GM12865 (cell line): Measurements from ENCODE around the gene ITGB7.
A peak's percentile ranks its signal among the peaks of the same experiment; 100 is the strongest.

ENCODE experiments used
- DNase-seq: peaks from one replicate; pipeline ENCODE4 v3.0.0; 2010; ENCODE audit warnings: low read depth
- H3K4me3 ChIP-seq: 2 replicates; pipeline ENCODE4 v1.5.1; 2011; ENCODE audit warnings: mild to moderate bottlenecking, low read depth, low read length, control low read depth
- CTCF ChIP-seq: IDR thresholded peaks from 2 replicates; pipeline ENCODE4 v1.5.1; 2011; ENCODE audit warnings: low read length, control low read depth, low read depth, inconsistent platforms; ENCODE audit not compliant: insufficient read depth; ENCODE audit errors: missing control alignments

The ITGB7 gene

GRCh38 chr12:53245286-53245685 lies 38.2 kb upstream of the ITGB7 start:
- no peak overlapping the region for H3K4me3 ChIP-seq
- DNase-seq: no peak
- no peak for TF ChIP-seq CTCF

- no peak overlapping the region for H3K4me3 ChIP-seq
- no peak for DNase-seq
- no peak for TF ChIP-seq CTCF
Measured at GRCh38 chr12:53244337-53244736, 37.3 kb upstream of the ITGB7 start.

GRCh38 chr12:53241623-53242412 lies 34.8 kb upstream of the ITGB7 start:
- DNase-seq: no peak
- TF ChIP-seq CTCF: no peak
- no peak overlapping the region for H3K4me3 ChIP-seq

- no peak for TF ChIP-seq CTCF
- DNase-seq: no peak
- H3K4me3 ChIP-seq: no peak overlapping the region
Measured at GRCh38 chr12:53239643-53240258, 32.7 kb upstream of the ITGB7 start.

GRCh38 chr12:53236443-53237111 lies 29.5 kb upstream of the ITGB7 start:
- H3K4me3 ChIP-seq: no peak overlapping the region
- no peak for TF ChIP-seq CTCF
- DNase-seq: peak; percentile 35

- H3K4me3 ChIP-seq: no peak overlapping the region
- TF ChIP-seq CTCF: no peak
- no peak for DNase-seq
Measured at GRCh38 chr12:53235742-53236442, 28.8 kb upstream of the ITGB7 start.
